Colonic mucosa (tissue), 4 donors: ENCODE data around the gene ELMO1. TPM values are rescaled to one million over a fixed set of nuclear protein-coding genes. Genes with fewer than 3 reads are reported as not detected.

Experiments used
- DNase-seq: peaks from one replicate; pipeline ENCODE4 v3.0.0-alpha.2; 2020
- H3K27ac ChIP-seq: fragments of 200-600 bp; one replicate; pipeline ENCODE4 v1.8.0; 2021
- H3K27me3 ChIP-seq: fragments of 200-600 bp; one replicate; pipeline ENCODE4 v1.8.0; 2021
- H3K36me3 ChIP-seq: fragments of 200-600 bp; one replicate; pipeline ENCODE4 v1.8.0; 2021
- H3K4me1 ChIP-seq: fragments of 200-600 bp; one replicate; pipeline ENCODE4 v1.8.0; 2021; ENCODE audit warnings: mild to moderate bottlenecking
- H3K4me3 ChIP-seq: fragments of 200-600 bp; one replicate; pipeline ENCODE4 v1.8.0; 2021
- H3K9ac ChIP-seq, 2 donors: one replicate each; pipeline ENCODE4 v1.7.0; 2013; ENCODE audit warnings: control low read depth in 2 of 2, low read depth in 2 of 2, low read length in 2 of 2
- H3K9me3 ChIP-seq: fragments of 200-600 bp; one replicate; pipeline ENCODE4 v1.8.0; 2021
- CTCF ChIP-seq: fragments of 200-600 bp; IDR thresholded peaks from one replicate; pipeline ENCODE4 v1.8.0; 2022; ENCODE audit warnings: antibody characterized with exemption, mild to moderate bottlenecking
- intact Hi-C: fragments of 100-400 bp; cut with DNase I; formaldehyde crosslinking; loops from one replicate; pipeline ENCODE4 v1.14.1; 2022
- total RNA-seq, 2 donors: library from RNA; stranded (reverse); fragmentation: NEBNext Ultra II Directional in 1 of 2; extraction: Animal tissue kit (Norgen Biotek cat#: 25700) in 1 of 2; gene quantifications; one replicate each; pipeline ENCODE4 v1.2.1, GENCODE V29; 2021
- donor health status: healthy.
- donor health status: DM: no; HTN: no; CAD: no.
- donor health status: DM: no; HTN: no; CAD: no.

ELMO1 gene
- total RNA-seq, 2 donors from 2014 or later, result 4.2 to 4.7 TPM

GRCh38 chr7:36986511-36986933 is 462.1 kb downstream of the ELMO1 start:
- H3K27me3 ChIP-seq, result no peaks in the 10 kb centered on the region
- no peaks in the 10 kb centered on the region for H3K4me1 ChIP-seq
- H3K9ac ChIP-seq, result no peak overlapping the region
- no peak overlapping the region for H3K27ac ChIP-seq
- no peaks in the 10 kb centered on the region for H3K9me3 ChIP-seq
- TF ChIP-seq CTCF, result no peak
- no peak for DNase-seq
- no peaks in the 10 kb centered on the region for H3K36me3 ChIP-seq
- intact Hi-C loops, result loop anchor here (5.0 to 10.0 kb wide), 2 partner anchors 196 to 502 kb away; no protein-coding TSS in a partner anchor
- no peak overlapping the region for H3K4me3 ChIP-seq

GRCh38 chr7:36985866-36986400 is 462.7 kb downstream of the ELMO1 start:
- no peak overlapping the region for H3K9ac ChIP-seq
- no peak overlapping the region for H3K27ac ChIP-seq
- DNase-seq, result no peak
- no peaks in the 10 kb centered on the region for H3K27me3 ChIP-seq
- H3K4me1 ChIP-seq, result no peaks in the 10 kb centered on the region
- no peak overlapping the region for H3K4me3 ChIP-seq
- no peak for TF ChIP-seq CTCF
- H3K9me3 ChIP-seq, result no peaks in the 10 kb centered on the region
- no peaks in the 10 kb centered on the region for H3K36me3 ChIP-seq
- intact Hi-C loops, result loop anchor here (5.0 to 10.0 kb wide), 2 partner anchors 196 to 501 kb away; no protein-coding TSS in a partner anchor

- Histone ChIP-seq H3K27me3 (no peaks in the 10 kb centered on the region), H3K4me3 (no peak overlapping the region), H3K9ac (no peak overlapping the region), H3K4me1 (no peaks in the 10 kb centered on the region), H3K27ac (no peak overlapping the region), H3K9me3 (no peaks in the 10 kb centered on the region), H3K36me3 (no peaks in the 10 kb centered on the region)
- no peak for DNase-seq
- intact Hi-C loops, result loop anchor here (5.0 to 10.0 kb wide), 2 partner anchors 197 to 501 kb away; no protein-coding TSS in a partner anchor
- TF ChIP-seq CTCF, result no peak
Observed at GRCh38 chr7:36985316-36985715, 463.3 kb downstream of the ELMO1 start.

GRCh38 chr7:36984710-36985312 is 463.9 kb downstream of the ELMO1 start:
- Histone ChIP-seq H3K27me3 (no peaks in the 10 kb centered on the region), H3K27ac (no peak overlapping the region), H3K9me3 (no peaks in the 10 kb centered on the region), H3K4me1 (no peaks in the 10 kb centered on the region), H3K4me3 (no peak overlapping the region), H3K36me3 (no peaks in the 10 kb centered on the region), H3K9ac (no peak overlapping the region)
- TF ChIP-seq CTCF, result no peak
- no peak for DNase-seq
- intact Hi-C loops, result loop anchor here (5.0 to 10.0 kb wide), 2 partner anchors 197 to 500 kb away; no protein-coding TSS in a partner anchor

- Histone ChIP-seq H3K9me3 (no peaks in the 10 kb centered on the region), H3K9ac (no peak overlapping the region), H3K27me3 (no peaks in the 10 kb centered on the region), H3K4me3 (no peak overlapping the region), H3K27ac (no peak overlapping the region), H3K4me1 (no peaks in the 10 kb centered on the region), H3K36me3 (no peaks in the 10 kb centered on the region)
- intact Hi-C loops, result loop anchor here (10.0 kb wide), 1 partner anchor 499 kb away; no protein-coding TSS in a partner anchor
- DNase-seq, result no peak
- no peak for TF ChIP-seq CTCF
Observed at GRCh38 chr7:36984041-36984521, 464.6 kb downstream of the ELMO1 start.
